GM21619 (cell line): ENCODE data around the gene NAP1L4.
"Not testable (repeated sequence)": the region's sequence is repeated elsewhere in the genome, so short reads cannot be mapped to it uniquely, and the experiment has no call there.

Experiments
- ATAC-seq: cut with Tn5 transposase; IDR thresholded peaks from one replicate; pipeline ENCODE4 v1.9.1; 2021; ENCODE audit not compliant: unreplicated experiment

Gene NAP1L4

DNA sequence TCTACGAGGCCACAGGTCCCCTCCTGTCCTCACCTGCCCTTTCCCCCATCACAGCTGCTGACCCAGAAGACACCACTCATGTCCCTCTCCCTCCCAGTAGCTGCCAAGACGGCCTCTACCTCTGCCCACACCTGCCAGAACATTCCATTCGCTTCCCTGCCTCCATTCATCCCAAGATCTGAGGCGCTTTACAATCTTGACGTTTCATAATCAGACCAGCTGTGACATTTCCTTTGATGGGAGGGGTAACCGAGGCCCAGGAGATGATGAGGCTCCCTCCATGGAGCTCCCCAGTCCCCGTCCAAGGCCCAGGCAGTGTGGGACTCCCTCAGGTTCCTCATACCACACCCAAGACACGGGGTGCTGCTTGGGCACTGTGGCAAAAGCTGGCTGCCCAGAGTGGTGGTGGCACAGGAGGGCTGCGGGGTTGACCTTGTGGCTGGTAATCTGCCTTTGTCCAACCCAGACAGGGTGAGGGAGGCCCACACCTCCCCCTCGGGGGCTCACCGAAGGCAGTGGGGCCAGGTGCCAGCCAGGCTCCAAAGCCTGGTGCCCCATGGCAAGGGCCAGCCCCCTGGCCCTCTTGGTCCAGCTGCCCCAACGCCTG lies 80.2 kb downstream of the NAP1L4 start:
- no peak for ATAC-seq

- no peak for ATAC-seq
Measured at GRCh38 chr11:2911088-2911784, 80.9 kb downstream of the NAP1L4 start.

DNA sequence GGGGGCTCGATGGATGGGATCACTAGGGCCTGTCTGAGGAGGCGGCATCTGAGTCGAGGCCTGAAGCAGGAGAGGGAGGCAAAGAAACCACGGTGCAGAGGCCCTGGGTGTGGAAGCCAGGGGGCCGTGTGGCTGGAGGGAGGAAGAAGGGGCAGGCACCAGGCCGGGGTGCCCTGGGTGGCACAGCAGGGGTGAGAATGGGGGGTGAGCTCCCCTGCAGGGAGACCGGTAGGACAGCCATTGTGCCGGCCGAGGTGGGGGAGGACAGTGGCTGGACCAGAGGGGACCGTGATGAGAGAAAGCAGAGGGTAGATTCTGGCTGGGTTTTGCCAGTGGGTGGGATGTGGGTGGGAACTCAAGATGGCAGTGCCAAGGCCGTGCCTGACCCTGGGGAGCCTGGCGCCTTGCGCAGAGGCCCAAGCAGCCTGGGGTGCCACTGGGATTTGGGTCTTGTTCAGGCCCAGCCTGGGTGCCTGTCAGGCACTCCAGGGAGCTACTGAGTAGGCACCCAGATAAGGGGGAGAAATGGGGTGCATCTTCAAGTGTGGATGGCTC lies 81.7 kb downstream of the NAP1L4 start:
- ATAC-seq: no peak

DNA sequence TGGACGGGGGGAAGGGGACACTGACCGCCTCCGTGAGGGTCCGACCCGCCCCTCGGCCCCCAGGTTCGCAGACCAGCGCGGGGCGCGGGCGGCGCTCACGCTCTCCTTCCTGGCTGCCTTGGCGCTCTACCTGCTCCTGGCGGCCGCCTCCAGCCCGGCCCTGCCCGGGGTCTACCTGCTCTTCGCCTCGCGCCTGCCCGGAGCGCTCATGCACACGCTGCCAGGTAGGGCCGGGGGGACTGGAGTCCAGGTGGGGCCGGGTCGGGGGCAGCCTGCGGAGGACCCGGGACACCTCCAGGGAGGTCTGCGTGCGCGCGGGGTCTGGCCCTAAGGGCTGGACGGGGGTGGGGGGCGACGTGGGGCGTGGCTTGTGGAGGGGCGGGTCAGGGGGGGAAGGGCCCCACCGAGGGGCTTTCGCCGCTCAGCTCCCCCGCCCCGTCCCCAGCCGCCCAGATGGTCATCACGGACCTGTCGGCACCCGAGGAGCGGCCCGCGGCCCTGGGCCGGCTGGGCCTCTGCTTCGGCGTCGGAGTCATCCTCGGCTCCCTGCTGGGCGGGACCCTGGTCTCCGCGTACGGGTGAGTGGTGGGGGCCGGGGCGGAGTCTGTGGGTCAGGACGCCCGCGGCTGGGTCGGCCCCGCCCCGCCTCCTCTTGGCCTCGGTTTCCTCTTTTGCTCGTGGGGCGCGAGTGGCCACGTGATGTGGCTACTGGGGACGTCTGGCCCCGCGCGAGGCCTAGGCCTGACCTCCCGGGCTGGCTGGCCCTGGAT lies 82.8 kb downstream of the NAP1L4 start:
- no peak for ATAC-seq

DNA sequence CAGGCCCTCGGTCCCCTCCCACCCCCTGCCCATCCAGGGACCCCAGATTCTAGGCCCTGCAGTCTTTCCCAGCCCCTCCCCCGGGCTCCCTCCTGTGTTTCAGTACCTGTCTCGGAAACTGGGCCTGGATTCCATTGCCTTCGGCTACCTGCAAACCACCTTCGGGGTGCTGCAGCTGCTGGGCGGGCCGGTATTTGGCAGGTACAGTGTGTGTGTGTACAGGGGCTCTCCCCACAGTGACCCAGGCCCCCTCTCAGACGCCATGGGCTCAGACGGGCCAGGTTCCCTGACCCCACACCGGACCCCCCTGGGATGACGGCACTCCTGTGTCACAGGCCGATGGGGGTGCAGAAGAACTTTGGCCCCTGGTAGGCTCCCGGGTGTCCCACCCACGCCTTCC lies 84.0 kb downstream of the NAP1L4 start:
- ATAC-seq: no peak

- not testable (repeated sequence) for ATAC-seq
Measured at GRCh38 chr11:2905299-2905698, 86.8 kb downstream of the NAP1L4 start.

DNA sequence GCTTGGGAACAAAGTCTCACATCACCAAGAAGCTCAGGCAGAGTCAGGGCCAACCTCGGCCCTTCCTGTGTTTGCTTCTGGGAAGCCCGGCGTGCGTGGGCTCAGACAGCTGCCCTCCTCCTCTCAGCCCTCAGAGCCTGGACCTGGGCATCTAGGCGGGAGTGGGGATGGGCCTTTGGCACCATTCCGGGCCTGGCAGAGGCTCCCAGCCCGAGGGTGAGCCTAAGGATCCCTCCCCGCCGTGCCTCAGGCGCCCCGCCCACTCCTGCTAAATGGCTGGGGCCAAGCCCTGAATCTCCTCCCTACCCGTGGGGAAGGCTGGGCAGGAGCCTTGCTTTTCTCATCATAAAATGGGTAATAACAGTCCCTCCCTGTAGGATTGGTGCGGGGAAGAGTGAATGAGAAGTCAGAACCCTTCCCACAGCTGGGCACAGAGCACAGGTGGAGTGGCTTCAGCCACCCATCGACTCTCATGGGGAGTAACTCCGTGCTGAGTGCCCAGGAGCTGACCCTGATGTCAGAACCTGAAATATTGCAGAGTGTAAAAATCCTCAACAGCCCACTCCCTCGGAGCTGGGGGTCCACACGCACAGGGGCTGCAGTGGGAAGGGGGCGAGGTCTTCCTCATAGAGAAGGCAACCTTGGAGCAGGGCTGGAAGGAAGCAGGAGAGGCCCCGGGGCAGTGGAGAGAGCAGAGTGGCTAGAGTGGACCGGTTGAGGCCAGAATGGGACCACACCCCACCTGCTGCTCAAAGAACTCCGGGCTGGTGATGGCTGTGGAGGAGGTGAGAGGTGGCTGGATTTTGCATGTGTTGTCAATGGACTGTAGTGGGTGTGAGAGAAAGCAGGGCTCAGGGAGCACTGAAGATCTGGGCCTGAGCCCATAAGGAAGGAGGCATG lies 87.7 kb downstream of the NAP1L4 start:
- no peak for ATAC-seq

DNA sequence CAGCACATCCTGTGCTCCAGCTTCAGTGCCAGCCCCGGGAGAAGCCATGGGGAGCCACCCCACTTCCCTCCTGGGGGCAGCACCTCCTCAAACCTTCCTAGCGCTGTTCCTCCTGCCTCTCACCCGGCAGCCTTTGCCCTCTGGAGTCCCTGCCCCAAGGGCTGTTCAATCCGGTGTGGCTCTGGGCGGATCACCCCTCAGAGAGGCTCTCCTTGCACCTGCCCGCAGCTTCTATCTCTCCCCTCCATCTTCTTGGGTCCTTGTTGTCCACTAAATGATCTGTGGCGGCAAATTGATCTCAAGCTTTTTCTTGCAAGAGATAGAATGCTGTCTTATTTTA lies 88.5 kb downstream of the NAP1L4 start:
- no peak for ATAC-seq

- ATAC-seq: no peak
Measured at GRCh38 chr11:2902784-2903671, 89.1 kb downstream of the NAP1L4 start.

DNA sequence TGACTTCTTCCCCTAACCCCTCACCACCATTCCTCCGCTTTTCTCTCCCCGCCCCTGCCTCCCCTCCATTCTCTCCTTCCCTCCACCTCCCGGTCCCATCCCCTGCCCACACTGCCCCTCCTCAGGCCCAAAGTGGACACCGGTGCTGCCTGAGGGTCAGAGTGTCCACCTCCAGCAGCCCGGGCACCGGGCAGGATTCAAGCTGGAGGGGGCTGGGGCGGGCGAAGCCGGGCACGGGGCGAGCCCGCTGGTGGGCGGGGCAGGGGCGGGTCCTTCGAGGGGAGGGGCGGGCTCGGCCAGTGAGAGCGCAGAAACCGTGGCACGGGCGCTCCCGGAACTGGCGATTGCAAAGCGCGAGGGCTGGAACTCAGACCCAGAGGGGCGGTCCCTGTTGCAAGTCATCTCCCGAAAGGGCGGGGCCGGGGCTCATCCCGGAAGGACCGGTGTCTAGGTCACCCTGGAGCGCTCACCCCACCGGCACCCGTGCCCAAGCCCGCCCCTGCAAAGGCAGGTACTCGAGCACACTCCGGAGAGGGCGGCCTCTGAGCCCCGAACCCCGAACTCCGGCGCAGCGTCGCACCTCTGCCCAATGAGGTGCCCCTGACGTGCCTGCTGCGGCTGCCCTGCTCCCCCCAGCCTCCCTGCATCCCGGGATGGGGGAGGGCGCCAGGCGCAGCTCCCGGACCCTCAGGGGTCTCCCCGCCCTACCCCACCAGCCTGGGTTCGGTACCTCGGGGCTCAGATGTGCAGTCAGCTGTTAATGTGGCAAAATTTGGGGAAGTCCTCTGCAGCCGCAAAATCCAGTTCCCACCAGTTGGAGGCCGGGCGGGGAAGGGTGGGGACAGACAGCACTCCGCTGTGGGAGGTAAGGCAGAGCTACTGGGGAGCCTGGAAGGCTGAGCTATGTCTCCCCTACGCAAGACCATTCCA lies 90.0 kb downstream of the NAP1L4 start:
- ATAC-seq: peak; percentile 96

- no peak for ATAC-seq
Measured at GRCh38 chr11:2901196-2901796, 90.8 kb downstream of the NAP1L4 start.

GRCh38 chr11:2899080-2899783 lies 92.9 kb downstream of the NAP1L4 start:
- ATAC-seq: no peak

DNA sequence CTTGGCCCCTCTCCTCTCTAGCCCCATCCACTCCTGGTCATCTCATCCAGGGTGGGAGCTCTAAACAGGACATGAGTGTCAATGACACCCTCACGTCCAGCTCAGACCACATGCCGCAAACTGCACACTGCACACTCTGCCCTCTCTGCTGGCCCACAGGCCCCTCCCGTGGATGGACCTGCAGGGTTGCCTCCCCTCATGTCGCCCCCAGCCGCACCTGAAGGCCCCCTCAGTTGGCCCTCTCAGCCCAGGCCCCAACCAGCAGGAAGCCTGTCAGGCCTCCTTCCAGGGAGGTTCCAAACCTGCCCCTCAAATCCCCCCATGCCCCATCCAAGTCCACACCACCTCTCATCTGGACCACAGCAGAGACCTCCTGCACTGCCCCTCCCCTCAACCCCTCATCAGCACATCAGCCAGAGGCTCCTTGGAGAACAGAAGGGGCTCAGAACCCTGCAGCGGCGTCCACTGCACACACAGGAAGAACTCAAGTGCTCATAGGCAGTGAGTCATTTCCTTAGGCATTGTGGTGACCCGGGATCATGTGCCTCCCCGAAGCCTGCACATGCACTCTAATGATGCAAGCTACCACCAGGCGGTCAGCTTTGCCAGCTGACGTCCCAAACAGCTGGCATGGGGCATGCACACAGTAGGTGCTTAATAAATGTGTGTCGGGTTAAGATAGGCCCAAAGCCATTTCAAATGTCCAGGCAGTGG lies 93.6 kb downstream of the NAP1L4 start:
- ATAC-seq: no peak

DNA sequence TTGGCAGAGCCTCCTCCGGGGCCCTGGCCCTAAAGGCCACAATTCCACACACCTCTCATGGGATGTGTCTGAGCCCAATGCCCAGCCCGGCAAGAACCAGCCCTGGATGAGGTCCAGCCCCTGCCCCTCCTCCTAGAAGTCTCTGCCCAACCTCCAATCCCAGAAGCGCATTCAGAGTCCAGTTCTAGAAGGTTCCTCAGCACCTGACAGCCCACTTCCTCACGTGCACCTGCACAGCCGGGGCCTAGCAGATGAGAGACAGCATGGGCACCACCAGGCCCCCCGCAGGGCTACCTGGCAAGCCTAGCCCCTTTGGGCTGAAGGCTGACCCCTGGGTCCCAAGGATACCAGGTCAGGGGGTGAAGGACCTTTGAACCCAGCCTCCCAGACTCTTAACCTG lies 95.1 kb downstream of the NAP1L4 start:
- ATAC-seq: no peak

DNA sequence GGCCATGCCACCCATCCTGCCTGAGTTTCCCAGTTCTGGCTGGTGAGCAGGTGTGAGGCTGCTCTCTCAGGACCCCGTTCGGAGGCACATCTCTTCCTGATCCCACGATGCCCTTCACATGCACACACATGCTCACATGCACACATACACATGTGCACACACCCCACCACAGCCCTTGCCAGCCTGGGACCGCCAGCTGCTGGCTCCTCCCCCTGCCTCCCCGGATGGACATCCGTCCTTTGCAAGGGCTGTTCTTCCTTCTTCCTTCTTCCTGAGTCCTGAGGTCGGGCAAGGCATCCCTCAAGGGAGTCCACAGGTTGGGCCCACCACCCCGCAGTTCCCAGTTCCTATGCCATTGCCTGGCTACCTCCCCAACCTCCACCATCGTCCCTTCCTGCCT lies 96.1 kb downstream of the NAP1L4 start:
- no peak for ATAC-seq
